ENCODE measurements around the gene NEK2. TPM values are rescaled to one million over a fixed set of nuclear protein-coding genes. Genes with fewer than 3 reads are reported as not detected.

NEK2 gene
- total RNA-seq, 1 donor = 17.7 TPM

DNA sequence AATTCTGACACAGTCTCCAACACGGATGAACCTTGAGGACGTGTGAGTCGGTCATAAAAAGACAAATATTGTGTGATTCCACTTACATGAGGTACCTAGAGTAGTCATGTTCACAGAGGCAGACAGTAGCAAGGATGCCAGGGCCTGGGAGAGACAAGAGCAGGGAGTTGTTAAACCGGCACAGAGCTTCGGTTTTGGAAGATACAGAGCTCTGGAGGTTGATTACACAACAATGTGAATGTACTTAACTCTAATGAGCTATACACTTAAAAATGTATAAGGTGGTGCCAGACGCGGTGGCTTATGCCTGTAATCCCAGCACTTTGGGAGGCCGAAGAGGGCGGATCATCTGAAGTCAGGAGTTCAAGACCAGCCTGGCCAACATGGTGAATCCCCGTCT, 37.8 kb upstream of the NEK2 start:
- TF ChIP-seq CTCF (IDR thresholded peaks at IDR 0.05; ENCODE audit: insufficient read depth, low read depth, low read length) = no peak
- H3K4me3 ChIP-seq (ENCODE audit: low read depth, low read length) = no peak overlapping the region
- DNase-seq (ENCODE audit: low read depth) = no peak

GRCh38 chr1:211711315-211711705, 35.9 kb upstream of the NEK2 start:
- no peak for TF ChIP-seq CTCF (IDR thresholded peaks at IDR 0.05; ENCODE audit: insufficient read depth, low read depth, low read length)
- DNase-seq (ENCODE audit: low read depth) = no peak
- no peak overlapping the region for H3K4me3 ChIP-seq (ENCODE audit: low read depth, low read length)

DNA sequence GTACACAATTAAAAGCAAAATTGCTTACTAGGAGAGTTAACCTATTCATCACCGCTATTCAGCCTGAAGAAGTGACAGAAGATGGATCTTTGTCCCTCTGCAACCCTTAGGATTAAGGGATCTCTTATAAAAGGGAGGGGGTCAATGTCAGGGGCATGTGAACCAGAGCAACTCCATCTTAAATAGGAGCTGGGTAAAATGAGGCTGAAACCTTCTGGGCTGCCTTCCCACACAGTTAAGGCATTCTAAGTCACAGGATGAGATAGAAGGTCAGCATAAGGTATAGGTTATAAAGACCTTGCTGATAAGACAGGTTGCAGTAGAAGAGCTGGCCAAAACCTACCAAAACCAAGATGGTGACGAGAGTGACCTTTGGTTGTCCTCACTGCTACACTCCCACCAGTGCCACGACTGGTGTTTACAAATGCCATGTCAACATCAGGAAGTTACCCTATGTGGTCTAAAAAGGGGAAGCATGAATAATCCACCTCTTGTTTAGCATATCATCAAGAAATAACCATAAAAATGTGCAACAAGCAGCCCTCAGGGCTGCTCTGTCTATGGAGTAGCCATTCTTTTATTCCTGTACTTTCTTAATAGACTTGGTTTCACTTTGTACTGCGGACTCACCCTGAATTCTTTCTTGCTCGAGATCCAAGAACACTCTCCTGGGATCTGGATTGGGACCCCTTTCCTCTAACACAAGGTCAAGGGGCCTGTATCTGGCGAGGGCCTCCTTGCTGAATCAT, 35.3 kb upstream of the NEK2 start:
- no peak for DNase-seq (ENCODE audit: low read depth)
- no peak overlapping the region for H3K4me3 ChIP-seq (ENCODE audit: low read depth, low read length)
- TF ChIP-seq CTCF (IDR thresholded peaks at IDR 0.05; ENCODE audit: insufficient read depth, low read depth, low read length) = no peak

DNA sequence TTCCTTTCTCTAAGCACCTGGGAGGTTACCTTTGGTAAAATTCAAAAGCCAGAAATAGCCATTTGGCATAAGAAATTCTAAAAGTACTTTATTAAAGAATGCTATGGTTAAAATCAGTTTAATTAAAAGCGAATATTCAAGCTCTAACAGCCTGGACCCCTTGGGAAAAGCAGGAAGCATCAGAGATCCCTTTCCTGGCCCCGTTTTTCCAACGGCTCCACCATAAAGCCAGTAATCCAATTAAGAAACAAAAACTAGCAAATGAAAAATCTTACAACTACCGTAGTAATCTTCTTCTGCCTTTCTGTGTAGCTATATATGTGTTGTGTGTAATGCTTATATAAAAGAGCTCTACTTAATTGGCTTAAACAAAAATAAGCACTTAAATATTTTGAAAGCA, 33.5 kb upstream of the NEK2 start:
- no peak for TF ChIP-seq CTCF (IDR thresholded peaks at IDR 0.05; ENCODE audit: insufficient read depth, low read depth, low read length)
- no peak for DNase-seq (ENCODE audit: low read depth)
- no peak overlapping the region for H3K4me3 ChIP-seq (ENCODE audit: low read depth, low read length)

- no peak for TF ChIP-seq CTCF (IDR thresholded peaks at IDR 0.05; ENCODE audit: insufficient read depth, low read depth, low read length)
- H3K4me3 ChIP-seq (ENCODE audit: low read depth, low read length) = no peak overlapping the region
- no peak for DNase-seq (ENCODE audit: low read depth)
Observed at GRCh38 chr1:211708006-211708405, 32.6 kb upstream of the NEK2 start.

GRCh38 chr1:211705467-211706091, 30.2 kb upstream of the NEK2 start:
- TF ChIP-seq CTCF (IDR thresholded peaks at IDR 0.05; ENCODE audit: insufficient read depth, low read depth, low read length) = no peak
- no peak for DNase-seq (ENCODE audit: low read depth)
- H3K4me3 ChIP-seq (ENCODE audit: low read depth, low read length) = no peak overlapping the region
